Liver (tissue), 9 donors: ENCODE results near the gene PSME2. TPM values are rescaled to one million over a fixed set of nuclear protein-coding genes. Genes with fewer than 3 reads are reported as not detected.

Experiments
- DNase-seq: peaks from one replicate; pipeline ENCODE4 v3.0.0-alpha.2; 2017; ENCODE audit warnings: low spot score
- H3K27ac ChIP-seq, 2 donors: one replicate each; pipeline ENCODE4 v1.7.0; 2013; ENCODE audit warnings: inconsistent platforms in 2 of 2, low read length in 2 of 2, control low read depth in 1 of 2, low read depth in 1 of 2, mild to moderate bottlenecking in 1 of 2
- H3K27me3 ChIP-seq, 4 donors: one replicate each; pipeline versions ENCODE4 v1.6.1 to v1.7.0; 2013; ENCODE audit warnings: low read length in 3 of 4, inconsistent platforms in 1 of 4, mild to moderate bottlenecking in 1 of 4, moderate library complexity in 1 of 4; ENCODE audit not compliant: control insufficient read depth in 4 of 4, insufficient read depth in 4 of 4
- H3K36me3 ChIP-seq, 4 donors: one replicate each; pipeline versions ENCODE4 v1.6.1 to v1.7.0; 2013; ENCODE audit warnings: low read length in 3 of 4, mild to moderate bottlenecking in 3 of 4, low read depth in 1 of 4, moderate library complexity in 1 of 4; ENCODE audit not compliant: control insufficient read depth in 4 of 4, insufficient read depth in 3 of 4
- H3K4me1 ChIP-seq, 4 donors: one replicate each; pipeline versions ENCODE4 v1.6.1 to v1.7.0; 2013; ENCODE audit warnings: low read length in 3 of 4, mild to moderate bottlenecking in 3 of 4, moderate library complexity in 1 of 4; ENCODE audit not compliant: control insufficient read depth in 4 of 4, insufficient read depth in 4 of 4
- H3K4me3 ChIP-seq, 3 donors: one replicate each; pipeline versions ENCODE4 v1.6.1 to v1.7.0; 2013; ENCODE audit warnings: low read length in 3 of 3, control low read depth in 1 of 3, low read depth in 1 of 3, mild to moderate bottlenecking in 1 of 3
- H3K9ac ChIP-seq, 2 donors: one replicate each; pipeline ENCODE4 v1.7.0; 2013; ENCODE audit warnings: low read length in 2 of 2, mild to moderate bottlenecking in 2 of 2, moderate library complexity in 2 of 2, control low read depth in 1 of 2, low read depth in 1 of 2
- H3K9me3 ChIP-seq, 4 donors: one replicate each; pipeline versions ENCODE4 v1.6.1 to v1.7.0; 2013; ENCODE audit warnings: low read length in 3 of 4; ENCODE audit not compliant: control insufficient read depth in 4 of 4
- ATF3 ChIP-seq: IDR thresholded peaks from 2 replicates; pipeline ENCODE4 v1.6.1; 2016; ENCODE audit warnings: antibody characterized with exemption
- EGR1 ChIP-seq, 2 donors: IDR thresholded peaks; 2 replicates each; pipeline ENCODE4 v1.6.1; 2016 to 2018; ENCODE audit warnings: antibody characterized with exemption in 2 of 2, low read depth in 2 of 2
- FOXA1 ChIP-seq: IDR thresholded peaks from 2 replicates; pipeline ENCODE4 v1.6.1; 2016; ENCODE audit warnings: antibody characterized with exemption
- FOXA2 ChIP-seq: IDR thresholded peaks from 2 replicates; pipeline ENCODE4 v1.6.1; 2016; ENCODE audit warnings: antibody characterized with exemption
- GABPA ChIP-seq, 2 donors: IDR thresholded peaks in 1 of 2; conservative IDR thresholded peaks in 1 of 2; 2 replicates each; pipeline ENCODE4 v1.6.1; 2016; ENCODE audit warnings: antibody characterized with exemption in 2 of 2, mild to moderate bottlenecking in 1 of 2, moderate library complexity in 1 of 2
- HNF4A ChIP-seq, 2 donors: conservative IDR thresholded peaks; 2 replicates each; pipeline ENCODE4 v1.6.1; 2016; ENCODE audit warnings: antibody characterized with exemption in 2 of 2, mild to moderate bottlenecking in 2 of 2
- HNF4G ChIP-seq: IDR thresholded peaks from 2 replicates; pipeline ENCODE4 v1.6.1; 2016; ENCODE audit warnings: antibody characterized with exemption
- JUND ChIP-seq, 2 donors: IDR thresholded peaks; 2 replicates each; pipeline ENCODE4 v1.6.1; 2016; ENCODE audit warnings: antibody characterized with exemption in 2 of 2
- NR2F2 ChIP-seq: IDR thresholded peaks from 2 replicates; pipeline ENCODE4 v1.6.1; 2016; ENCODE audit warnings: antibody characterized with exemption
- REST ChIP-seq: IDR thresholded peaks from 2 replicates; pipeline ENCODE4 v1.6.1; 2016; ENCODE audit warnings: antibody characterized with exemption, mild to moderate bottlenecking
- RXRA ChIP-seq, 2 donors: IDR thresholded peaks; 2 replicates each; pipeline ENCODE4 v1.6.1; 2017 to 2018; ENCODE audit warnings: antibody characterized with exemption in 2 of 2, mild to moderate bottlenecking in 1 of 2
- SP1 ChIP-seq: IDR thresholded peaks from 2 replicates; pipeline ENCODE4 v1.6.1; 2018; ENCODE audit warnings: antibody characterized with exemption, mild to moderate bottlenecking
- TAF1 ChIP-seq: conservative IDR thresholded peaks from 2 replicates; pipeline ENCODE4 v1.6.1; 2016; ENCODE audit warnings: antibody characterized with exemption, mild to moderate bottlenecking
- YY1 ChIP-seq: IDR thresholded peaks from 2 replicates; pipeline ENCODE4 v1.6.1; 2016; ENCODE audit warnings: antibody characterized with exemption, mild to moderate bottlenecking
- ZBTB33 ChIP-seq: IDR thresholded peaks from 2 replicates; pipeline ENCODE4 v1.6.1; 2016; ENCODE audit warnings: antibody characterized with exemption
- WGBS: extraction: QIAGEN DNeasy Blood & Tissue Kit; methylation state at CpG from one replicate; pipeline ENCODE4 v1.1.7; 2013; 5-methylcytosine and 5-hydroxymethylcytosine counted together
- polyA plus RNA-seq, 2 donors: library from polyadenylated mRNA; stranded (reverse) in 1 of 2; unstranded in 1 of 2; fragments of 200-250 nt in 1 of 2; fragments of >200 nt in 1 of 2; fragmentation: Nextera tagmentation in 1 of 2; extraction: Ambion mirVana in 1 of 2; gene quantifications; one replicate each; pipeline versions ENCODE4 v1.2.1 to v1.2.3, GENCODE V29; 2013 to 2015
- total RNA-seq, 2 donors: library from RNA; depleted of rRNA; stranded (reverse); fragments of >200 nt; gene quantifications; one replicate each; pipeline ENCODE4 v1.2.3, GENCODE V29; 2014
- donor health status: healthy.
- donor health status: healthy.
- donor health status: healthy.
- donor health status: healthy.
- donor health status: healthy.

PSME2 gene
- total and polyA plus RNA-seq, 4 donors, result 56.9 to 247 (median 92.7) TPM

GRCh38 chr14:24181371-24182077 is 35.1 kb upstream of the PSME2 start:
- WGBS, result 94% methylated on average over 19 of the region's 19 CpGs
- Histone ChIP-seq H3K4me1 (peaks cover 0 to 22% (median 14%) of the 10 kb centered on the region in 4 donors), H3K9me3 (no peaks in the 10 kb centered on the region), H3K27me3 (no peaks in the 10 kb centered on the region), H3K36me3 (peaks cover 18 to 85% (median 32%) of the 10 kb centered on the region in 4 donors), H3K9ac (no peak overlapping the region), H3K27ac (no peak overlapping the region), H3K4me3 (no peak overlapping the region)
- no peak for DNase-seq
- TF ChIP-seq HNF4G (no peak), GABPA (IDR thresholded peaks at IDR 0.05 in 1 of 2, conservative IDR thresholded peaks at IDR 0.05 in 1 of 2) (no peak), SP1 (no peak), ZBTB33 (no peak), HNF4A (conservative IDR thresholded peaks at IDR 0.05) (no peak), FOXA2 (no peak)

- TF ChIP-seq REST (peak; percentile 37), YY1 (no peak), TAF1 (no peak), HNF4A (conservative IDR thresholded peaks at IDR 0.05) (peak; percentile 81 to 91), FOXA1 (no peak), NR2F2 (no peak), JUND (IDR thresholded peaks at IDR 0.05) (peak in 1 of 2 donors; percentile 62), ATF3 (no peak), GABPA (IDR thresholded peaks at IDR 0.05 in 1 of 2, conservative IDR thresholded peaks at IDR 0.05 in 1 of 2) (peak in 1 of 2 donors; percentile 52), EGR1 (IDR thresholded peaks at IDR 0.05; ENCODE audit: low read depth in 2 of 2) (peak in 1 of 2 donors; percentile 42), HNF4G (peak; percentile 39), SP1 (peak; percentile 83), RXRA (IDR thresholded peaks at IDR 0.05) (peak; percentile 33 to 88)
- H3K36me3 ChIP-seq, result peaks cover 18 to 77% (median 28%) of the 10 kb centered on the region in 4 donors
- H3K4me3 ChIP-seq, result no peak overlapping the region
- H3K9me3 ChIP-seq, result no peaks in the 10 kb centered on the region
- H3K27ac ChIP-seq, result peak overlapping the region; percentile 74 to 83
- no peaks in the 10 kb centered on the region for H3K27me3 ChIP-seq
- no peak for DNase-seq
- 49% methylated on average over 18 of the region's 18 CpGs for WGBS
- peaks cover 0 to 22% (median 14%) of the 10 kb centered on the region in 4 donors for H3K4me1 ChIP-seq
- peak overlapping the region; percentile 20 to 38 for H3K9ac ChIP-seq
Measured at GRCh38 chr14:24179961-24180796, 33.8 kb upstream of the PSME2 start.
